Lung (tissue), 12 donors: ENCODE data around the gene AP5S1. TPM values are rescaled to one million over a fixed set of nuclear protein-coding genes. Genes with fewer than 3 reads are reported as not detected.

Experiments
- ATAC-seq: fragments of 200-7000 bp; cut with Tn5 transposase; one replicate; pipeline ENCODE4 v1.9.1; 2020; ENCODE audit warnings: moderate number of reproducible peaks; ENCODE audit not compliant: insufficient read depth, low FRiP score
- DNase-seq, 3 donors: peaks; one replicate each; pipeline ENCODE4 v3.0.0-alpha.2; 2013 to 2017
- H3K27ac ChIP-seq, 2 donors: one replicate each; pipeline ENCODE4 v1.5.1; 2013; ENCODE audit warnings: mild to moderate bottlenecking in 2 of 2, moderate library complexity in 2 of 2, control low read depth in 1 of 2, inconsistent platforms in 1 of 2, low read depth in 1 of 2, low read length in 1 of 2
- H3K27me3 ChIP-seq, 3 donors: one replicate each; pipeline ENCODE4 v1.5.1; 2013; ENCODE audit warnings: low read length in 2 of 3; ENCODE audit not compliant: control insufficient read depth in 3 of 3, insufficient read depth in 3 of 3
- H3K36me3 ChIP-seq, 4 donors: one replicate each; pipeline ENCODE4 v1.5.1; 2013; ENCODE audit warnings: low read length in 4 of 4, mild to moderate bottlenecking in 1 of 4, moderate library complexity in 1 of 4; ENCODE audit not compliant: control insufficient read depth in 4 of 4, insufficient read depth in 4 of 4
- H3K4me1 ChIP-seq, 5 donors: one replicate each; pipeline ENCODE4 v1.5.1; 2013; ENCODE audit warnings: low read length in 5 of 5, mild to moderate bottlenecking in 2 of 5, moderate library complexity in 1 of 5; ENCODE audit not compliant: control insufficient read depth in 5 of 5, insufficient read depth in 5 of 5
- H3K4me3 ChIP-seq: one replicate; pipeline ENCODE4 v1.5.1; 2013; ENCODE audit warnings: mild to moderate bottlenecking, control low read depth, moderate library complexity
- H3K9ac ChIP-seq, 2 donors: one replicate each; pipeline ENCODE4 v1.5.1; 2013; ENCODE audit warnings: low read length in 2 of 2, control low read depth in 1 of 2; ENCODE audit not compliant: insufficient read depth in 1 of 2
- H3K9me3 ChIP-seq, 4 donors: one replicate each; pipeline ENCODE4 v1.5.1; 2013; ENCODE audit warnings: low read length in 3 of 4, mild to moderate bottlenecking in 1 of 4, moderate library complexity in 1 of 4; ENCODE audit not compliant: control insufficient read depth in 4 of 4, insufficient read depth in 3 of 4
- WGBS, 2 donors: extraction: QIAGEN DNeasy Blood & Tissue Kit; methylation state at CpG; one replicate each; pipeline ENCODE4 v1.1.7; 2013; 5-methylcytosine and 5-hydroxymethylcytosine counted together
- polyA plus RNA-seq, 2 donors: library from polyadenylated mRNA; stranded (reverse); fragments of 200-250 nt; gene quantifications; one replicate each; pipeline ENCODE4 v1.2.1, GENCODE V29; 2013
- total RNA-seq, 2 donors: library from RNA; depleted of rRNA in 1 of 2; stranded (reverse); fragments of >200 nt in 1 of 2; gene quantifications; one replicate each; pipeline ENCODE4 v1.2.1, GENCODE V29; 2014 to 2021
- TF ChIP-seq, protein P1 (sequence below): IDR thresholded peaks from 2 replicates; pipeline ENCODE4 v1.5.1; 2012; ENCODE audit warnings: mild to moderate bottlenecking; ENCODE audit errors: control extremely low read depth, extremely low read depth
- donor health status: control.
- donor health status: control.
- donor health status: Bipolar disorder and iron deficiency.
- donor health status: healthy.
- donor health status: DM: yes; HTN: yes; CAD: no.

The AP5S1 gene
- total and polyA plus RNA-seq, 4 donors = 8.1 to 20.7 (median 11.9) TPM

GRCh38 chr20:3846740-3847428 lies 26.5 kb downstream of the AP5S1 start, which contains the start of gene MAVS:
Gene MAVS (plus strand): TSS chr20:3846834. CDS start chr20:3854625, 7,791 bp downstream.
- ATAC-seq = peak; percentile 97
- 0 to 1% methylated on average over 57 to 72 of the region's 72 CpGs for WGBS, 2 donors

GRCh38 chr20:3847429-3847940 lies 27.1 kb downstream of the AP5S1 start:
- H3K27ac ChIP-seq = peak overlapping the region; percentile 84 to 97
- peak overlapping the region; percentile 69 to 95 for H3K9ac ChIP-seq
- 27 to 28% methylated on average over 8 of the region's 8 CpGs for WGBS, 2 donors
- peaks cover 0 to 12% (median 0%) of the 10 kb centered on the region in 5 donors for H3K4me1 ChIP-seq
- DNase-seq = no peak
- TF ChIP-seq, protein P1, sequence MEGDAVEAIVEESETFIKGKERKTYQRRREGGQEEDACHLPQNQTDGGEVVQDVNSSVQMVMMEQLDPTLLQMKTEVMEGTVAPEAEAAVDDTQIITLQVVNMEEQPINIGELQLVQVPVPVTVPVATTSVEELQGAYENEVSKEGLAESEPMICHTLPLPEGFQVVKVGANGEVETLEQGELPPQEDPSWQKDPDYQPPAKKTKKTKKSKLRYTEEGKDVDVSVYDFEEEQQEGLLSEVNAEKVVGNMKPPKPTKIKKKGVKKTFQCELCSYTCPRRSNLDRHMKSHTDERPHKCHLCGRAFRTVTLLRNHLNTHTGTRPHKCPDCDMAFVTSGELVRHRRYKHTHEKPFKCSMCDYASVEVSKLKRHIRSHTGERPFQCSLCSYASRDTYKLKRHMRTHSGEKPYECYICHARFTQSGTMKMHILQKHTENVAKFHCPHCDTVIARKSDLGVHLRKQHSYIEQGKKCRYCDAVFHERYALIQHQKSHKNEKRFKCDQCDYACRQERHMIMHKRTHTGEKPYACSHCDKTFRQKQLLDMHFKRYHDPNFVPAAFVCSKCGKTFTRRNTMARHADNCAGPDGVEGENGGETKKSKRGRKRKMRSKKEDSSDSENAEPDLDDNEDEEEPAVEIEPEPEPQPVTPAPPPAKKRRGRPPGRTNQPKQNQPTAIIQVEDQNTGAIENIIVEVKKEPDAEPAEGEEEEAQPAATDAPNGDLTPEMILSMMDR = no peak
- H3K36me3 ChIP-seq = peaks cover 0 to 3% (median 0%) of the 10 kb centered on the region in 4 donors
- no peaks in the 10 kb centered on the region for H3K27me3 ChIP-seq
- peak overlapping the region; percentile 96 for H3K4me3 ChIP-seq
- H3K9me3 ChIP-seq = no peaks in the 10 kb centered on the region
- ATAC-seq = no peak

More at GRCh38 chr20:3846740-3847428, 26.5 kb downstream of the AP5S1 start, which contains the start of gene MAVS:
- Histone ChIP-seq H3K4me3 (peak within 1 kb of the TSS; percentile 96), H3K36me3 (peaks cover 0 to 3% (median 0%) of the 10 kb centered on the region in 4 donors), H3K9me3 (no peaks in the 10 kb centered on the region), H3K27ac (peak within 1 kb of the TSS; percentile 84 to 97), H3K4me1 (peaks cover 0 to 12% (median 0%) of the 10 kb centered on the region in 5 donors), H3K9ac (peak within 1 kb of the TSS; percentile 82 to 95), H3K27me3 (no peaks in the 10 kb centered on the region)
- TF ChIP-seq, protein P1 = no peak
- DNase-seq = peak; percentile 87 to 92 (median 87)

GRCh38 chr20:3848565-3848964 lies 28.2 kb downstream of the AP5S1 start:
- H3K4me3 ChIP-seq = no peak overlapping the region
- WGBS, 2 donors = 92 to 100% methylated on average over 1 of the region's 1 CpG
- H3K9me3 ChIP-seq = no peaks in the 10 kb centered on the region
- peaks cover 0 to 12% (median 0%) of the 10 kb centered on the region in 5 donors for H3K4me1 ChIP-seq
- ATAC-seq (no peak), DNase-seq (no peak)
- TF ChIP-seq, protein P1 = no peak
- no peak overlapping the region for H3K27ac ChIP-seq
- H3K36me3 ChIP-seq = peaks cover 0 to 3% (median 0%) of the 10 kb centered on the region in 4 donors
- no peak overlapping the region for H3K9ac ChIP-seq
- no peaks in the 10 kb centered on the region for H3K27me3 ChIP-seq
